ENCODE data around the gene ABCB8.

The ABCB8 gene

DNA sequence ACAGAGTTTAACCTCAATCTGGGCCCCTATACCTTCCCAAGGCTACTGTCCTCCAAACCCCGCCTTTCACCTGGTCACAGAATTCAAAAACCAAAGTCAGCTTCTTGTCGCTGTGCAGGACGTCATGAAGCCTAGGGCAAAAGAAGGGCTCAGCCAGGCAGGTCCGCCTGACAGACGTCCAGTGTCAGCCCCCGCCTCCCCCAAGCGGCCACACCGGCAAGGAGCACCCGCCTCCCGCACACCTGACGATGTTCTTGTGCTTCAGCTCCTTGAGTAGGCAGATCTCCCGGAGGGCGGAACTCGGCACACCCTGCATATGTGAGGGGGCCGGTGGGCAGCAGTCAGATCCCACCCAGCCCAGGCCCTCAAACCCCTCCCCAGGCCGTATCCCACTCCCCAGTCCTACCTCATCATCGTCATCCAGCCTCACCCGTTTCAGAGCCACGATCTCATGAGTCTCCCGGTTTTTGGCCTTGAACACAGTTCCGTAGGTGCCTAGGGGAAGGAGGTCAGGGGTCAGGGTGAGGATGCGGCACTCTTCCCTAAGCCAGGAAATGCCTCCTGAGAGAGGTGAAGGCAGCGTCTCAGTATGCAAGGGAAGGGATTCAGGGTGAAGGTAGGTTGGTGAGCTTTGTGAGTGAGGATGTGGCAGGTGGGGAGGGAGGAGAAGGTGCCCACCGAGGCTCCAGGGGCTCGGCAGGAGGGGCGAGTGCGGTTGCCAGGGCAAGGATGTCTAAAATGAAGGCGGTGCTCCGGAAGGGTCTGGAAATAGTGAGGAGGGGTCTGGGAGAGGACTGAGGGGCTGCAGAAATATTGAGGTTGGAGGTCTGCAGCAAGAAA, 28.6 kb downstream of the ABCB8 start:
- in situ Hi-C loops (cut with MboI; ENCODE audit: low sequenced_read_pairs) = no loop called here

GRCh38 chr7:151057506-151057988, 29.3 kb downstream of the ABCB8 start, which contains the start of gene CDK5:
Gene CDK5, minus strand, starts transcription at chr7:151057897. Its CDS starts 49 bp downstream, at chr7:151057848.
- in situ Hi-C loops (cut with MboI; ENCODE audit: low sequenced_read_pairs) = no loop called here

DNA sequence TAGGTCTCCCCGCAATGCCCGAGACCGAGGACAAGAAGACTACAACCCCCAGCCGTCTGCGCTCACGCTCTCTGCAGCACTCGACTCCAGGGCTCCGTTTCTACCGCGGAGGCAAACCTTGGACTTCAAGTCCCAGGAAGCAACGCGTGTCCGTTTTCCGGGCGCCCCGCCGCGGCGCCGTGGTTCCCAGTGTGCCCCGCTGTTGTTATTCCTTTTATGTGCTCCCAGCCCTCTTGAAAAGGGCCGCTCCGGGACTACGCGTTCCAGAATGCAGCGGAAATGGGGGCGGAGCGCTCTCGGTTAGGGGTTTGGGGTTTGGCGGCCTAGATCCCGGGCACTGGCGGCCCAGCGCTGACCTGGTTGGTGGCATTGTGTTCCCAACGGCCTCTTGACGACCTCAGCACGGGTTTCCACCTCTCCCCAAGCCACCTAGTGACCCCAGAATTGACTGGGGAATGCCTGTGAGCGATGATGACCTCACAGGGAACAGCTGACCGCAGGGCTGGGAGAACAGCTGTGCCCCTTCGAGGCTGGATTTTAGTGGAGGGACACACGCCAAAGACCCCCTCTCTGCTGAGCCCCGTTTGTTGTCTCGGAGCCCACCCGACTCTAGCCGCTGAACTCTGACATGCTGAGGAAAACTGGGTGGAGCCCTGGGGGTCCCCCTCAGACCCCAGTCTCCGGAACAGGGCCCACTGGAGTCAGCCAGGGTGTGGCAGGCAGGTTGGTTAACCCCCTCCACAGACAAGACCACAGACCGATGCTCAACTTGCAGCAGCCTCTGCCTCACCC, 29.9 kb downstream of the ABCB8 start:
- in situ Hi-C loops (cut with MboI; ENCODE audit: low sequenced_read_pairs) = no loop called here

DNA sequence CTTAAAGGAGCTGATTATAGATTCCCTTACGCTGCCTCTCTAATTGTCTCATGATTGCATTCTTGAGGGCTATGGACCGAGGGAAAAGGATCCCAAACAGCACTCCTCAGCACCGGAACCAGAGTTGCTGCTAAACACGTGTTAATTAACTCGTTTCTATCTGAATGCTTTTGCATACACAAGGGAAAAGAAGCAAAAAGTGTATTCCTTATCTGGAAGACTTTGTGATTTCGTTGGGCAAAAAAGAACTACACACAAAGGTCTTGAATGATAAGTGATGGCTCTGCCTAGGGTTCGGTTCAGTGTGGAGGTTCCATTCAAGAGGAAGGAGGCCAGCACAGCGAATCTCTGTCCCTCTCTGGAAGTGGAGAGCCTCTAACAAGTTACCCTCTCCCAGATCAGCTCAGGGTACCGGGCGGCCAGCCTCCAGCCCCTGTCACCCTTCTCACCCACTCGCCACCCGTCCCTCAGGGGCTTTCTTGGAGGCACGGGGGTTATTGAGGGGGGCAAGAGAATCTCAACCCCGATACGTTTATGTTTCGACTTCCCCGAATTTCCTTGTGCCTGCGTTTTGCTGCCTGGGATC, 30.6 kb downstream of the ABCB8 start:
- in situ Hi-C loops (cut with MboI; ENCODE audit: low sequenced_read_pairs) = no loop called here

DNA sequence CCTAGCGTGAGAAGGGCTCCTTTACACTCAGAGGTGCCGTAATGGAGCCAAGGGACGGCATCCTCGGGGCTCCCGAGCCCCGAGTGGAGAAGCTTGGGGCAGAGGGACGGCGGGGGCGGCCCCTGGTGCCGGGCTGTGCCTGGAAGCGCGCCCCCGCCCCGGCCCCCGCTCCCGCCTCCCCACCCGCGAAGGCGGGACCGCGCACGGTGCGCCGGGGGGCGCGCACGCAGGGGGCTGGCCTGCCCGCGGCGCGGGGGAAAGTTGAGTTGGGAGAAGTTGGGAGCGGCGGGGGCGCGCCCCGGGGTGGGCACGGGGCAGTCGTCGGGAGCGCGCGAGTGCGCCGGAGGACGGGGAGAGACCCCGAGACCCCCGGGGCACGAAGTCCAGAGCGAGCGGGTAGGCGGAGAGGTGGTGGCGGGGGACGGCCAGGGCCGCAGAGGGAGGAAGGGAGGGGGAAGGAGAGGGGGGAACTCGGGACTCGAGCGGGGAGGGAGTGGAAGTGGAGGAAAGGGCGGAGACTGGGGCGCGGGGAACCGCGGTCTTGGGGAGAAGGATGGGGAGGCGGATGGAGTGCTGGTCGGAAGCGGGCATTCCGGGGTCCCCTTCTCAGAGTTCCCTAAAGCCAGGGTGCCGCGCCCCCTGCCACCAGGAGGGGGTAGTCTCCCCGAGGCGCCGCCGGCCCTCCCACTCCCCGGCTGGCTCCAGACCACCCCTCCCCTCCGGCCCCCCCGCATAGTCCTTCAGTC, 31.3 kb downstream of the ABCB8 start, which contains the start of gene SLC4A2:
SLC4A2 (plus strand) TSS at position 223 of the 746 bp plus-strand sequence. CDS start 2,399 bp downstream, outside the sequence.
- in situ Hi-C loops (cut with MboI; ENCODE audit: low sequenced_read_pairs) = no loop called here

DNA sequence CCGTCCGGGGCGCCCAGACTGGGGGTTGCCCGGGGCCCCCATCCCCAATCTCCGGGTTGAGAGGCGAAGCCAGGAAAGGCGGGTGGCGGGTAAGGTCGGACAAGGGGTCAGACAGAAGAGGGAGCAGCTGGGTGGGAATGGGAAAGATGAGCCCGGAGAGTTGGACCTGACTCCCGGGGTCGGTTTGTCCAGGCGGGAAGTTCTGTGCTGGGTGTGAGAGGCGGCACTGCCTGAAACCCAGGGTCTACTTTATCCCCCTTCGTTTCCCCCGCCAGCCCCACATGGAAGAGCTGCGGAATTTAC, 31.8 kb downstream of the ABCB8 start:
- in situ Hi-C loops (cut with MboI; ENCODE audit: low sequenced_read_pairs) = no loop called here

DNA sequence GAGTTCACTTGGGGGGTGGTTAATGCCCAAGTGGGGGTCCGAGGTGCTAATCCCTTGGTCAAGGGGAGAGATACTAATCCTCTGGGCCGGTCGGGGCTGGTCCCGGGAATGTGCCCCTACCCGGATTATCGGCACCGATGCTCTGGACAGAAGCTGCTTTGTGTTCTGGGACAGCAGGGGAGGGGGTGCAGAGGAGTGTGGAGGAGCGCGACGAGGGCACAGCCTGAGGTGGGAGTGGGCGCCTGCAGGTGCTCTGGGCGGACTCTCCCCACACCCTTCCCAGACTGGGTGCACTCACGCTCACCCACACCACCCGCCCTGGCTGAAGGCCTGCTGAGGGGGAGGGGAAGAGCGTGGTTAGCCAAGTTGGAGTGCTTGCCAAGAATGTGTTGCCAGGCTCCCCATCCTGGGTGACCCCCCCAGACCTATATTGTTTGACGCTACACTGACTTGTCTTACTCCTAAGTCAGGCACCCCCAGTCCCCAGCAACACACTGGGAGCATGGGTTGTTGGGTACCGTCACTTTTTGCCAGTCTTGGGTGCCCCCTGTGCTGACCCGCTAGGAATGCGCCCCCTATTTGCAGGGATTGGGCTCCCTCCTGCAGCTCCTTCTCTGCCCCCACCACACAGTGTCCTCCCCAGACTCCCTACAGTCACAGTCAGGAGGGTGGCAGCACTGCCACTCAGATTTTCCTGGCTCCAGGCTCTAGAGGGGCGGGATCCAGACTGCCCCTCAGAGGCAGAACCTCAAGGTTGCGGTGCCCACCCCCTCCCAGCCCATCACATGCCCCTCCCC, 32.4 kb downstream of the ABCB8 start:
- in situ Hi-C loops (cut with MboI; ENCODE audit: low sequenced_read_pairs) = no loop called here

- in situ Hi-C loops (cut with MboI; ENCODE audit: low sequenced_read_pairs) = no loop called here
These were observed 33.2 kb downstream of the ABCB8 start for GRCh38 chr7:151061213-151062110.

GRCh38 chr7:151062111-151062398, 33.8 kb downstream of the ABCB8 start:
- in situ Hi-C loops (cut with MboI; ENCODE audit: low sequenced_read_pairs) = no loop called here

- in situ Hi-C loops (cut with MboI; ENCODE audit: low sequenced_read_pairs) = no loop called here
These were observed 34.4 kb downstream of the ABCB8 start for GRCh38 chr7:151062399-151063211.

- in situ Hi-C loops (cut with MboI; ENCODE audit: low sequenced_read_pairs) = no loop called here
These were observed 34.9 kb downstream of the ABCB8 start for GRCh38 chr7:151063212-151063561.

- in situ Hi-C loops (cut with MboI; ENCODE audit: low sequenced_read_pairs) = no loop called here
These were observed 36.2 kb downstream of the ABCB8 start for GRCh38 chr7:151064454-151064853.

- in situ Hi-C loops (cut with MboI; ENCODE audit: low sequenced_read_pairs) = no loop called here
These were observed 36.7 kb downstream of the ABCB8 start for GRCh38 chr7:151064993-151065392.

DNA sequence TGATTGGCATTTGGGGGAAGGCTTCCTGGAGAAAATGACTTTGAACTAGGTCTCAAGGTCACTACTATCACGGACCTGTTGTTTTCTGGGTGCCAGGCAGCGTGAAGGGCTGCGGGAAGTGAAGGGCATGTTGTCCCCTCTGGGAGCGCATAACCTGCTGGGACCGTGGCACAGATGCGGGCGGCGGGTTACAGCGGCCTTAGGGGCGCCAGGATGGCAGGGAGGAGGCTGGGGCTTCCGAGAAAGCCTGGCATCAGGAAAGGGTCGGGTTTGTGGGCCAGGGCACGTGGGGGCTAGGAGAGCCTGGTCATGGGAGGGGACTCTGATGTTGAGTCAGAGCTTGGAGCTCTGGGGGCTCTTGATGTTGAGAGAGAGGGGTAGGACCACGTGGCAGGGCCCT, 37.3 kb downstream of the ABCB8 start:
- in situ Hi-C loops (cut with MboI; ENCODE audit: low sequenced_read_pairs) = no loop called here

DNA sequence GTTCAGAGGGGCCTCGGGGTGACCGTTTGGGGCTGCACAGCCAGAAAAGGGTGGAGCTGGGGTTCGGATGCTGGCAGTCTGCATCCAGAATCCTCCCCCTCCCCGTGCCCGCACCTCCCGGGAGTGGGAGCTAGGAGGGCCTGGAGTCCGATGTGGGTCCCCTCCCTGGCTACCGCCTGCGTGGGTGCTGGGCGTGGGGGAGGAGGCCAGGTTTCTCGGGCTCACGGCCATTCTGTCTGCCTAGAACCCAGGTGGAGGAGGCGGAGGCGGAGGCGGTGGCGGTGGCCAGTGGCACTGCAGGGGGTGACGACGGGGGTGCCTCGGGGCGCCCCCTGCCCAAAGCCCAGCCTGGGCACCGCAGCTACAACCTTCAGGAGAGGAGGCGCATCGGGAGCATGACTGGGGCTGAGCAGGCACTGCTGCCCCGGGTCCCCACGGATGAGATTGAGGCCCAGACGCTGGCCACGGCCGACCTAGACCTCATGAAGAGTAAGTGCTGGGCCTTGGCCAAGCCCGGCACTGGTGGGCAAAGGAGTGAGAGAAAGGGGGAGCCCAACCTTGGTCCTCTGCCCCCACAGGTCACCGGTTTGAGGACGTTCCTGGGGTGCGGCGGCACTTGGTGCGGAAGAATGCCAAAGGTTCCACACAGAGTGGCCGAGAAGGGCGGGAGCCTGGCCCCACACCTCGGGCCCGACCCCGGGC, 38.2 kb downstream of the ABCB8 start:
- in situ Hi-C loops (cut with MboI; ENCODE audit: low sequenced_read_pairs) = no loop called here

DNA sequence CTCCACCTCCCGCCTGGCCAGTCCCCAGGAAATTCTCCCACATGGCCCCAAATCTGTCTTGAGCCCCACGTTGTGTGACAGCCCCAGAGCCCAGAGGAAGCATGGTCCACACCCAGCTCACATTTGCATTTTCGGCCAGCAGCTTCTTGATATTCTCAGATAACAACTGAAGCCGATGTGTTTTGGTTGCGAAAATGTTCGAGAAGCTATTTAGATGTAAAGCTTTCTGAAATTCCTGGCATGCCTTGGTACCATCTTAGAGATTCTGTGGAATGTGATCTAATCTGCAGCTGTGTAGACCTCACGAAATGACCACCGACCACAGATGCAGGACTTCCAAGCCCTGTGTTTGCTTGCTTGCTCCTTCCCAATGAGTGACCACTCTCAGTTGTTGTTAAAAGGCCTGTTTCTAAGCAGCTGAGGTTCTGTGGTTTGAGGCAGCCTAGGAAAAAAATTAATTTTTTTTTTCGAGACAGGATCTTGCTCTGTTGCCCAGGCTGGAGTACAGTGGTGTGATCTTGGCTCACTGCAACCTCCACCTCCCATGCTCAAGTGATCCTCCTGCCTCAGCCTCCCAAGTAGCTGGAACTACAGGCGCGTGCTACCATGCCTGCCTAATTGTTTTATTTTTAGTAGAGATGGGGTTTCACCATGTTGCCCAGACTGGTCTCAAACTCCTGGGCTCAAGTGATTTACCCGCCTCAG, 40.0 kb downstream of the ABCB8 start:
- in situ Hi-C loops (cut with MboI; ENCODE audit: low sequenced_read_pairs) = no loop called here

- in situ Hi-C loops (cut with MboI; ENCODE audit: low sequenced_read_pairs) = no loop called here
These were observed 41.8 kb downstream of the ABCB8 start for GRCh38 chr7:151069841-151070573.

All from HL-60/S4 treated with retinoic acid at 250 ng/mL for 4 days and 3 days (cell line).